OCI-LY3 (cell line): Measurements from ENCODE around the gene A4GNT.

ENCODE experiments used
- H2AFZ ChIP-seq: fragments of 200-600, 300-600 bp; shearing (Covaris generic); 2 replicates; pipeline ENCODE4 v1.6.0; 2014; ENCODE audit warnings: antibody characterized with exemption, low read depth, low read length
- H3K27ac ChIP-seq: fragments of 200-600, 300-600 bp; sonication (generic); 2 replicates; pipeline ENCODE4 v1.5.1; 2014; ENCODE audit warnings: mild to moderate bottlenecking, low read length, moderate library complexity, mixed read lengths
- H3K27me3 ChIP-seq: fragments of 200-600, 300-600 bp; sonication (generic); 2 replicates; pipeline ENCODE4 v1.6.1; 2014; ENCODE audit warnings: low read depth, low read length, mixed read lengths
- H3K36me3 ChIP-seq: fragments of 200-600, 300-600 bp; sonication (generic); replicated peaks from 2 replicates; pipeline ENCODE3; 2014; ENCODE audit warnings: low read depth, low read length, mixed read lengths
- H3K4me1 ChIP-seq: fragments of 300-600, 200-600 bp; sonication (generic); 2 replicates; pipeline ENCODE4 v1.6.1; 2014; ENCODE audit warnings: low read length, mixed read lengths
- H3K4me2 ChIP-seq: fragments of 200-600, 300-600 bp; sonication (generic); 2 replicates; pipeline ENCODE4 v1.6.1; 2014; ENCODE audit warnings: low read length, mixed read lengths
- H3K4me3 ChIP-seq: fragments of 300-600, 200-600 bp; sonication (generic); 2 replicates; pipeline ENCODE4 v1.5.1; 2014; ENCODE audit warnings: antibody characterized with exemption, mild to moderate bottlenecking, low read length, moderate library complexity
- H3K79me2 ChIP-seq: fragments of 300-600, 200-600 bp; shearing (Covaris generic); 2 replicates; pipeline ENCODE4 v1.6.1; 2014; ENCODE audit warnings: mild to moderate bottlenecking, low read length, mixed read lengths
- H3K9ac ChIP-seq: fragments of 300-600, 200-600 bp; shearing (Covaris generic); 2 replicates; pipeline ENCODE4 v1.6.0; 2014; ENCODE audit warnings: mild to moderate bottlenecking, low read length, moderate library complexity
- H3K9me3 ChIP-seq: fragments of 200-600, 300-600 bp; shearing (Covaris generic); 2 replicates; pipeline ENCODE4 v1.6.1; 2014; ENCODE audit warnings: low read length, mixed read lengths; ENCODE audit not compliant: insufficient read depth
- H4K20me1 ChIP-seq: fragments of 200-600, 300-600 bp; sonication (generic); 2 replicates; pipeline ENCODE4 v1.6.1; 2016; ENCODE audit warnings: low read length, mixed read lengths; ENCODE audit not compliant: insufficient read depth
- EZH2phosphoT487 ChIP-seq: fragments of 200-600 bp; shearing (Covaris generic); IDR thresholded peaks from 2 replicates; pipeline ENCODE4 v1.6.1; 2018; ENCODE audit warnings: antibody characterized with exemption, mixed run types, low read depth
- TF ChIP-seq, protein P1 (sequence below): fragments of 200-600, 300-600 bp; sonication (generic); IDR thresholded peaks from 2 replicates; pipeline ENCODE4 v1.5.1; 2014; ENCODE audit warnings: antibody characterized with exemption, low read length, low read depth

The A4GNT gene

DNA sequence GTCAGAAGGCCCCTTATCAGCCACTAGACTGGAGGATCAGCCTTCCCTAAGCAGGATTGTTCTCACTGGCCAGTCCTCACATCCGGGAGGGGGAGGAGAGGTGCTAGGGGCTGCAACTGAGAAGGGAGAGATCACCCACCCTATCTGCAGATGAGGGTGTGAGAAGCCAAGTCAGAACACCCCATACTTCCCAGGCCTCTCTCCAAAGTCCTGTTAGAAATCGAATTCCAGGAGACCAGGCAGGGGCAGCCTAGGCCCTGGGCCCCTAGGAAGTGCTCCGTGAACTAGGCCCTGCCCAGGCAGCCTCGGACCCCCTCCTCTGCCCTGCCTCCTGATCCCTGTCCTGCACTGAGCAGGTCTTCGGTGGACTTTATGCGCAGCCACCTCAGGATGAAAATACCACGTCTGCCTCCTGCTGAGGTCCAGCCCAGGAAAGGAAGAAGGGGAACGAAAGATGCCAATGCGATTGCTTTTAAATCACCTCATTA, 17.7 kb downstream of the A4GNT start:
- Histone ChIP-seq H3K9ac (no peak overlapping the region), H3K4me2 (peak overlapping the region; percentile 68), H2AFZ (no peak overlapping the region)

DNA sequence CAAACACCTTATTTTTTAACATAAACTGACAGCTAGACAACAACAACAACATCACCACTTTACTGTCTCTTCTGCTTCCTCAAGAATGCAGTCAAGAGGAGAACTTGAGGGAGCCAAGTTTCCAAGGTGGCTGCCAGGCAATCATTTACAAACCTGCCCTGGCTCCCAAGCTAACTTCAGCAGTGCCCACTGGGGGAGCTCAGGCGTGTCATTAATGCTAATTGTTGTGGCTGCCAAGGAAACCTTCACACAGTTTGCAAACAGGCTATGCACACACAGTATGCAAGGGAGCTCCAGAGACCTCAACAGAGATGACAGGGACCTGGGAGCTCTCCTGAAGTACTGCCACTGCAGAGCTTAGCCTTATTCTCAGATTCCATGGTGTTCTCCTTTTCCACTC, 18.9 kb downstream of the A4GNT start:
- Histone ChIP-seq H3K4me1 (no peaks in the 10 kb centered on the region), H3K9me3 (no peaks in the 10 kb centered on the region), H3K36me3 (no peaks in the 10 kb centered on the region), H3K79me2 (no peaks in the 10 kb centered on the region), H2AFZ (no peak overlapping the region), H4K20me1 (no peaks in the 10 kb centered on the region), H3K27me3 (peaks cover 8% of the 10 kb centered on the region), H3K4me3 (no peak overlapping the region), H3K27ac (no peak overlapping the region), H3K4me2 (no peak overlapping the region), H3K9ac (no peak overlapping the region)
- no peak for TF ChIP-seq EZH2phosphoT487
- TF ChIP-seq, protein P1, sequence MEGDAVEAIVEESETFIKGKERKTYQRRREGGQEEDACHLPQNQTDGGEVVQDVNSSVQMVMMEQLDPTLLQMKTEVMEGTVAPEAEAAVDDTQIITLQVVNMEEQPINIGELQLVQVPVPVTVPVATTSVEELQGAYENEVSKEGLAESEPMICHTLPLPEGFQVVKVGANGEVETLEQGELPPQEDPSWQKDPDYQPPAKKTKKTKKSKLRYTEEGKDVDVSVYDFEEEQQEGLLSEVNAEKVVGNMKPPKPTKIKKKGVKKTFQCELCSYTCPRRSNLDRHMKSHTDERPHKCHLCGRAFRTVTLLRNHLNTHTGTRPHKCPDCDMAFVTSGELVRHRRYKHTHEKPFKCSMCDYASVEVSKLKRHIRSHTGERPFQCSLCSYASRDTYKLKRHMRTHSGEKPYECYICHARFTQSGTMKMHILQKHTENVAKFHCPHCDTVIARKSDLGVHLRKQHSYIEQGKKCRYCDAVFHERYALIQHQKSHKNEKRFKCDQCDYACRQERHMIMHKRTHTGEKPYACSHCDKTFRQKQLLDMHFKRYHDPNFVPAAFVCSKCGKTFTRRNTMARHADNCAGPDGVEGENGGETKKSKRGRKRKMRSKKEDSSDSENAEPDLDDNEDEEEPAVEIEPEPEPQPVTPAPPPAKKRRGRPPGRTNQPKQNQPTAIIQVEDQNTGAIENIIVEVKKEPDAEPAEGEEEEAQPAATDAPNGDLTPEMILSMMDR, result no peak

More for the DNA sequence above, 17.7 kb downstream of the A4GNT start:
- H3K36me3 ChIP-seq, result no peaks in the 10 kb centered on the region
- H3K9me3 ChIP-seq, result no peaks in the 10 kb centered on the region
- peak overlapping the region; percentile 78 for H3K4me3 ChIP-seq
- no peaks in the 10 kb centered on the region for H4K20me1 ChIP-seq
- no peaks in the 10 kb centered on the region for H3K4me1 ChIP-seq
- TF ChIP-seq EZH2phosphoT487, result no peak
- TF ChIP-seq, protein P1, result no peak
- H3K79me2 ChIP-seq, result no peaks in the 10 kb centered on the region
- no peak overlapping the region for H3K27ac ChIP-seq
- H3K27me3 ChIP-seq, result peaks cover 8% of the 10 kb centered on the region

DNA sequence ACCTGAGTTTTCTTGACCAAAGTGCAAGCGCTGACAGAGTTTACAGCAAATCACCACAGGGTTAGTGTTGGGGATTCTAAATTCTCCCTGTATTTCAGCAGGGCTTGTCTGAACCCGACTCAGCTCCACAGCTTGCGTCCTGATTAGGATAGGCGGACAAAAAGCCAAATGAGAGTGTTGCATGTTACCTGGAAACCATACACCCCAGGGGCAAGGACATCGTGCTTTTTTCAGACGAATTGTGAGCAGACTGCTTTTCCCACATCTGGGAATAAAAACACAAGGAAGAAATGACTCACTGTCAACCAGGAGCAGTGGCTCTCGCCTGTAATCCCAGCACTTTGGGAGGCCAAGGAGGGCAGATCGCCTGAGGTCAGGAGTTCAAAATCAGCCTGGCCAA, 19.8 kb downstream of the A4GNT start:
- Histone ChIP-seq H3K27me3 (peaks cover 8% of the 10 kb centered on the region), H3K4me2 (no peak overlapping the region), H3K9ac (no peak overlapping the region), H2AFZ (no peak overlapping the region), H3K79me2 (no peaks in the 10 kb centered on the region), H3K4me1 (no peaks in the 10 kb centered on the region), H3K9me3 (no peaks in the 10 kb centered on the region), H3K4me3 (no peak overlapping the region), H4K20me1 (no peaks in the 10 kb centered on the region), H3K27ac (no peak overlapping the region), H3K36me3 (no peaks in the 10 kb centered on the region)
- TF ChIP-seq, protein P1, result no peak
- no peak for TF ChIP-seq EZH2phosphoT487

DNA sequence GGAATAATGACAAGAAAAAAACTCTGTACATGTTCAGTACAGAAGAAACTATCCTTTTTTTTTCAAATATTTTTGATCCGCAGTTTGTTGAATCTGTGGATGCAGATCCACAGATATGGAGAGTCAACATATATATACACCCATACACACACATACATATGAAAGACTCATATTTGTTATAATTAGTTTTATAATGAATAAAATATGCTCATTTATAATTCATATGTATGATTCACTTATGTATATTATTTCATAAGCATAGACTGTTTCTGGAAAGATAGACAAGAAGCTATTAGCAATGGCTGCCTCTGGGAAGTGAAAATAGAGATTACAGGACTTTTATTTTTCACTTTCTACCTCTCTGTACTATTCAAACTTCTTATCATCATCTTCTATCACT, 26.6 kb downstream of the A4GNT start:
- TF ChIP-seq EZH2phosphoT487, result no peak
- TF ChIP-seq, protein P1, result no peak
- H4K20me1 ChIP-seq, result no peaks in the 10 kb centered on the region
- H3K4me2 ChIP-seq, result no peak overlapping the region
- H2AFZ ChIP-seq, result no peak overlapping the region
- H3K79me2 ChIP-seq, result no peaks in the 10 kb centered on the region
- H3K9ac ChIP-seq, result no peak overlapping the region
- H3K4me3 ChIP-seq, result no peak overlapping the region
- no peaks in the 10 kb centered on the region for H3K27me3 ChIP-seq
- H3K4me1 ChIP-seq, result no peaks in the 10 kb centered on the region
- no peaks in the 10 kb centered on the region for H3K36me3 ChIP-seq
- H3K27ac ChIP-seq, result no peak overlapping the region
- no peaks in the 10 kb centered on the region for H3K9me3 ChIP-seq
